Stimulated activated naive B cell treated with anti-CD40 and anti-IgM and Interleukin-4, amounts not matched to agents 10 μg/mL and 1 μg/mL and 100 μg/mL, for 72 hours (primary cell): ENCODE data around the gene BHLHE40.

Source experiments
- ATAC-seq, 2 donors: fragments of 150-1000 bp; cut with Tn5 transposase; replicated peaks; 2 replicates each; pipeline ENCODE4 v1.10.0; 2021; ENCODE audit warnings: moderate library complexity in 1 of 2
- DNase-seq: peaks from one replicate; pipeline ENCODE4 v3.0.0; 2021
- H3K27ac Mint-ChIP-seq: one replicate; pipeline ENCODE4 v1.8.0; 2022; ENCODE audit warnings: mild to moderate bottlenecking, mixed read lengths
- H3K27me3 Mint-ChIP-seq, 2 donors: one replicate each; pipeline ENCODE4 v1.8.0; 2022; ENCODE audit warnings: mixed read lengths in 2 of 2
- H3K36me3 Mint-ChIP-seq, 2 donors: one replicate each; pipeline ENCODE4 v1.8.0; 2022; ENCODE audit warnings: mixed read lengths in 2 of 2, mild to moderate bottlenecking in 1 of 2
- H3K4me1 Mint-ChIP-seq, 2 donors: one replicate each; pipeline ENCODE4 v1.8.0; 2022; ENCODE audit warnings: mixed read lengths in 2 of 2, mild to moderate bottlenecking in 1 of 2
- H3K4me3 Mint-ChIP-seq, 2 donors: one replicate each; pipeline ENCODE4 v1.8.0; 2022; ENCODE audit warnings: mild to moderate bottlenecking in 2 of 2, mixed read lengths in 2 of 2, moderate library complexity in 1 of 2
- H3K9me3 Mint-ChIP-seq, 2 donors: one replicate each; pipeline ENCODE4 v1.8.0; 2022; ENCODE audit warnings: mixed read lengths in 2 of 2, mild to moderate bottlenecking in 1 of 2

BHLHE40 gene

DNA sequence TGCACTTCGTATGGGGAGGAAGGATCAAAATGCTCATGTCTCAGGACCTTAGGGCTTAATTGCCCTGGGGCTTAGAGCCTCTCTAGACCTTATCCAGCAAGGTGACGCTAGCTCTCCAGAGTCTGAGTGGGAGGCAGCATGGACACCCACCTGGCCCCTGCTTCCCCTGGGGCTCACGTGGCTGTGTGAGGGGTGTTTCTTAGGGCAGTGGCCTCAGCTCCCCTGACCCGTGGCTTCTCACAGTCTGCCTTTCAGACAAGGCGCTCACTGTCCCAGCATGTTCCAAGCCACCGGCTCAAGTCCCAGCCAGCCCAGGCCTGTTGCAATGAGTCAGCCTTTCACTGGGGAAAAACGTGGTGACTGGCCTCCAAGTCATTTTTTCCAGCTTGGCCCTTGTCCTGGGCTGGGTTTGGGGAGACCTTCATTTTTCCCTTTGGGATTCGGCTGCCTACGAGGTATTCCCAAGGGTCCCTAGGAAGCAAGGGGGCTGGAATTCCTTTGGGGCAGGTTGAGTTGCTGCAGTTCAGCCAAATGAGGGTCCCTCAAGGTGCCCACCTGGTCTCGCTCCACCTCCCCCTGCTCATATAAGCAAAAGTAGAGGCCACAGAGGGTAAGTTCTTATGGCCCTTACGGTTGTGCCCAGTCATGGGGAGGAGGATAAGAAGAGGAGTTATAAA, 15.7 kb downstream of the BHLHE40 start:
- Mint-ChIP-seq H3K27me3 (no peaks in the 10 kb centered on the region), H3K9me3 (no peaks in the 10 kb centered on the region), H3K4me1 (peaks cover 33 to 44% of the 10 kb centered on the region in 2 donors), H3K36me3 (no peaks in the 10 kb centered on the region), H3K4me3 (no peak overlapping the region), H3K27ac (peak overlapping the region; percentile 93)
- DNase-seq (peak; percentile 62), ATAC-seq (peak; percentile 82 to 86)

GRCh38 chr3:4995500-4996053, 16.3 kb downstream of the BHLHE40 start:
- H3K4me3 Mint-ChIP-seq, result no peak overlapping the region
- ATAC-seq (peak in 1 of 2 donors; percentile 3), DNase-seq (no peak)
- no peaks in the 10 kb centered on the region for H3K27me3 Mint-ChIP-seq
- H3K9me3 Mint-ChIP-seq, result no peaks in the 10 kb centered on the region
- H3K27ac Mint-ChIP-seq, result peak overlapping the region; percentile 93
- peaks cover 34 to 45% of the 10 kb centered on the region in 2 donors for H3K4me1 Mint-ChIP-seq
- H3K36me3 Mint-ChIP-seq, result no peaks in the 10 kb centered on the region

DNA sequence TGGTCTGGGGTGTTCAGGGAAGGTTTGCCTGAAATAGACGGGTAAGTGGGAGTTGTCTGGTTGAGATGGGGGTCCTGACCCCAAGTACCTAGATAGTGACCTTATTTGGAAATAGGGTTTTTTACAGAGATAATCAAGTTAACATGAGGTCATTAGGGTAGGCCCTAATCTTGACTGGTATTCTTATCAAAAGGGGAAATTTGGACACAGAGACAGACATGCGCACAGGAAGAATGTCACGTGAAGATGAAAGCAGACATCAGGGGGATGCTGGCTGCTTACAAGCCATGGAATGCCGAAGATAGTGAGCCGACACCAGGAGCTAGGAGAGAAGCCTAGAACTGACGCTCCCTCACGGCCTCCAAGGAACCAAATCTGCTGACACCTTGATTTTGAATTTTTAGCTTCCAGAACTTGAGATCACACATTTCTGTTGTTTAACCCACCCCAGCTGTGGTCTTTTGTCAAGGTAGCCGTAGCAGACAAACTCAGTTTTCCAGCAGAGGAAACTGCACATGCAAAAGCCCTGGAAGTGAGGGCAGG, 17.1 kb downstream of the BHLHE40 start:
- peaks cover 38 to 51% of the 10 kb centered on the region in 2 donors for H3K4me1 Mint-ChIP-seq
- no peaks in the 10 kb centered on the region for H3K27me3 Mint-ChIP-seq
- H3K36me3 Mint-ChIP-seq, result no peaks in the 10 kb centered on the region
- DNase-seq (no peak), ATAC-seq (no peak)
- H3K9me3 Mint-ChIP-seq, result no peaks in the 10 kb centered on the region
- peak overlapping the region; percentile 68 for H3K27ac Mint-ChIP-seq
- no peak overlapping the region for H3K4me3 Mint-ChIP-seq

DNA sequence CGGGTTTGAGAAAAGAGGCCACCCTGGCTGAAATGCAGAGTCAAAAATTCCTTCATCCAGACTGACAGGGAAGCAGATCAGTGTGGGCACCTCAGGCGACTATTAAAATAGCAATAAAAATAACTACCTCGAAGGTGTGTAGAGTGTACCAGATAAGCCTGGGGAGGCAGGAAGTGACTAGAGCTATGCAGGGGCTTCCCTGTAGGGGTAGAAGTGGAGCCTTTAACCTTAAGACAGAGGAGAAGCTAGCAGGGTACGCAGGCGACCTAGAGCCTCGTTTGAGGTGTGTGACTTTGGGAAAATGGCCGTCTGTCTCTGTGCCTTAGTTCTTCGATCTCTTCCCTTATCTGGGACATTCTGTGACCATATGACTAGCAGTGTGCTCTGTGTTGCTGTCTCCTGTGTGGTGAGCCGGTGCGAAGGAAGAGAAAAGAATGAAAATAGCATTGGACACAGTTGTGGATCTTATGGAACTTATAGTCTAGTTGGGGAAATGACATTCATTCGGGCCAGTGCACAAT, 17.6 kb downstream of the BHLHE40 start:
- H3K27me3 Mint-ChIP-seq, result no peaks in the 10 kb centered on the region
- H3K4me3 Mint-ChIP-seq, result no peak overlapping the region
- peak; percentile 23 to 29 for ATAC-seq
- peaks cover 38 to 53% of the 10 kb centered on the region in 2 donors for H3K4me1 Mint-ChIP-seq
- no peaks in the 10 kb centered on the region for H3K9me3 Mint-ChIP-seq
- no peak for DNase-seq
- H3K36me3 Mint-ChIP-seq, result no peaks in the 10 kb centered on the region
- H3K27ac Mint-ChIP-seq, result peak overlapping the region; percentile 25

DNA sequence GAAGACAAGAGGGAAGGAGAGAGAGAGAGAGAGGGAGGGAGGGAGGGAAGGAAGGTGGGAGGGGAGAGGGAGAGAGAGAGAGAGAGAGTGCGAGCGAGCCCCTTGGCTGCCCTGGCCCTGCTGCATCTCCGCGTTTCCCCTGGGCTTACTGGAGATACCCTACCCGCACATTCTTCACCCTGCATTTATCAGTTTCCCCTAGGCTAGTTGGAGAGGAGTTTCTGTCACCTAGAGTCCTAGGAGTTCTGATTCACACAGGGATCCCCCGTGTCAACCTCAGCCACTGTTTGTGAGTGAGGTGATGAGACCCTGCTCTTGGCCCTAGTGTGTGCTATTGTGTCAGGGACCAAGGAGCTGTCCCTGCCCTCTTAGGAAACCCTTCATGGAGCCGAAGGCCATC, 18.7 kb downstream of the BHLHE40 start:
- DNase-seq (no peak), ATAC-seq (no peak)
- Mint-ChIP-seq H3K27ac (no peak overlapping the region), H3K36me3 (no peaks in the 10 kb centered on the region), H3K27me3 (no peaks in the 10 kb centered on the region), H3K4me3 (no peak overlapping the region), H3K9me3 (no peaks in the 10 kb centered on the region), H3K4me1 (peaks cover 42 to 61% of the 10 kb centered on the region in 2 donors)

DNA sequence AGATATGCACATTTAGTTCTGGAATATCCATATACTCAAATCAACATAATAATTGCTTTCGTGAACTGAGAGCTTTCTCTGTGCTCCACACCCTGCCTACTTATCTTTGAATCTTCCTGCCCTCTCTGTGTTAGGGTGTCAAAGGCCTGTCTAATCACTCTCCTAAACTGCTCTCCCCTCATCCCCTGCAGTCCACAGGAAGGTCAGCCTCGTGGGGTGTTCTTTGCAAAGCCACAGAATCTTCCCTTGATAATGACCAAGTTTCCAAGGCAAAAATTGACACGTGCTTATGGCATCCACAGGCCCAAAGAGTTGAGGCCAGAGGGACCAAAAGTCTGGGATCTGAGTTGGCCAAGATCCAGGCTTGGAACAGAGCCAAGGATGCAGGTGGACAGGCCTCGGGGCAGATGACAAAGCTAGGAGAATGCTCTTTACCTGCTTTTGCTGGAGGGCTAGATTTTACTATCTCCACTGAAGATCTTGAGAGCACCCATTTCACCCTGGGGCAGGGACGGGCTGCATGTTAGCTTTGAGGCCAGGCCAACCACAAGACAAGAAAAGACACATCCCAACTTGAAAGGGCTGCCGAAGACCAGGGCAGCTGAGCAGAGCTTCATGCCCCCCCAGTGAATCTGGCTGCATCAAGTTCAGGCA, 20.4 kb downstream of the BHLHE40 start:
- no peak overlapping the region for H3K27ac Mint-ChIP-seq
- H3K4me3 Mint-ChIP-seq, result no peak overlapping the region

DNA sequence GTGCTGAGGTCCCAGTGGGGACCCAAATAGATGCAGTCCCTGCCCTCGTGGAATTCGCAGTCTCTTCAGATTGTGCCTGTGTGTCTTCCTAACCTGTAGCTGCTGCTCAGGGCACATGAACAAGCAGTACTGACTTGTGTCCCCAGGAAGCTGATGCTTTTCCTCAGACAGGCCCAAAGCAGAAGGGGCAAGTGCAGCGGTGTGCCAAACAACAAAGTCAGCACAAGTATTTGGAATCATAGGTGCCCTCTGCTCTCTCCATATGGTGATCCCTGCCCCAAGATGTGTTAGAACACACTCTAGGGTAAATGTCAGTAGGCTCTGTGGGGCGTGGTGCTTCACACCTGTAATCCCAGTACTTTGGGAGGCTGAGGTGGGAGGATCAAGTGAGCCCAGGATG, 21.9 kb downstream of the BHLHE40 start:
- Mint-ChIP-seq H3K36me3 (no peaks in the 10 kb centered on the region), H3K27ac (no peak overlapping the region)

More for the DNA sequence above, 20.4 kb downstream of the BHLHE40 start:
- DNase-seq (no peak), ATAC-seq (no peak)
- Mint-ChIP-seq H3K9me3 (no peaks in the 10 kb centered on the region), H3K4me1 (peaks cover 40 to 54% of the 10 kb centered on the region in 2 donors), H3K36me3 (no peaks in the 10 kb centered on the region), H3K27me3 (no peaks in the 10 kb centered on the region)

DNA sequence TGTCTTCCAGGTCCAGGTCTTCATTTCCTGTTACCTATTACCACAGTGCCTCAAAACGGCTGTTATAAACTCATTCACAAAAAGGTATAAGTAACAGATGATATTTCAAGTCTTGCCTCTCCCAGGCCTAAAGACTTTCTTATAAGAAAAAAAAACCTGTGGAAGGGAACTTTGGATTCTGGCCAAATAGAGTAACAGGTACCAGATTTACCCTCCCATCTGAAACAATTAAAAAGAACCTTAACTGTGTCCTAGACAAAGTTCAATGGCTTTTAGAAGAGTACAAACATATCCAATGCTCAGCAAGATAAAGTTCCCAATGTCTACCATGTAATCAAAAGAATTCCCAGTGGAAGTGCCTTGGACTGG, 22.6 kb downstream of the BHLHE40 start:
- Mint-ChIP-seq H3K9me3 (no peaks in the 10 kb centered on the region), H3K36me3 (no peaks in the 10 kb centered on the region), H3K4me1 (peaks cover 34 to 54% of the 10 kb centered on the region in 2 donors), H3K27me3 (no peaks in the 10 kb centered on the region), H3K4me3 (no peak overlapping the region), H3K27ac (peak overlapping the region; percentile 20)
- no peak for DNase-seq
- no peak for ATAC-seq

More for the DNA sequence above, 21.9 kb downstream of the BHLHE40 start:
- no peaks in the 10 kb centered on the region for H3K9me3 Mint-ChIP-seq
- no peaks in the 10 kb centered on the region for H3K27me3 Mint-ChIP-seq
- no peak overlapping the region for H3K4me3 Mint-ChIP-seq
- DNase-seq (no peak), ATAC-seq (no peak)
- peaks cover 36 to 54% of the 10 kb centered on the region in 2 donors for H3K4me1 Mint-ChIP-seq

GRCh38 chr3:5002174-5002870, 23.1 kb downstream of the BHLHE40 start:
- ATAC-seq, result no peak
- no peaks in the 10 kb centered on the region for H3K9me3 Mint-ChIP-seq
- peaks cover 36 to 55% of the 10 kb centered on the region in 2 donors for H3K4me1 Mint-ChIP-seq

GRCh38 chr3:5002871-5003247, 23.6 kb downstream of the BHLHE40 start:
- no peaks in the 10 kb centered on the region for H3K27me3 Mint-ChIP-seq
- no peak overlapping the region for H3K27ac Mint-ChIP-seq
- no peaks in the 10 kb centered on the region for H3K36me3 Mint-ChIP-seq
- peaks cover 41 to 60% of the 10 kb centered on the region in 2 donors for H3K4me1 Mint-ChIP-seq
- DNase-seq (no peak), ATAC-seq (no peak)
- H3K9me3 Mint-ChIP-seq, result no peaks in the 10 kb centered on the region
- H3K4me3 Mint-ChIP-seq, result no peak overlapping the region

More at GRCh38 chr3:5002174-5002870, 23.1 kb downstream of the BHLHE40 start:
- Mint-ChIP-seq H3K4me3 (no peak overlapping the region), H3K27ac (peak overlapping the region; percentile 65), H3K36me3 (no peaks in the 10 kb centered on the region), H3K27me3 (no peaks in the 10 kb centered on the region)
- DNase-seq, result no peak

- no peaks in the 10 kb centered on the region for H3K9me3 Mint-ChIP-seq
- ATAC-seq, result no peak
- no peaks in the 10 kb centered on the region for H3K36me3 Mint-ChIP-seq
- no peak for DNase-seq
- H3K4me1 Mint-ChIP-seq, result peaks cover 50 to 71% of the 10 kb centered on the region in 2 donors
- H3K27ac Mint-ChIP-seq, result peak overlapping the region; percentile 85
- H3K4me3 Mint-ChIP-seq, result no peak overlapping the region
- H3K27me3 Mint-ChIP-seq, result no peaks in the 10 kb centered on the region
Measured at GRCh38 chr3:5004319-5005152, 25.3 kb downstream of the BHLHE40 start.

DNA sequence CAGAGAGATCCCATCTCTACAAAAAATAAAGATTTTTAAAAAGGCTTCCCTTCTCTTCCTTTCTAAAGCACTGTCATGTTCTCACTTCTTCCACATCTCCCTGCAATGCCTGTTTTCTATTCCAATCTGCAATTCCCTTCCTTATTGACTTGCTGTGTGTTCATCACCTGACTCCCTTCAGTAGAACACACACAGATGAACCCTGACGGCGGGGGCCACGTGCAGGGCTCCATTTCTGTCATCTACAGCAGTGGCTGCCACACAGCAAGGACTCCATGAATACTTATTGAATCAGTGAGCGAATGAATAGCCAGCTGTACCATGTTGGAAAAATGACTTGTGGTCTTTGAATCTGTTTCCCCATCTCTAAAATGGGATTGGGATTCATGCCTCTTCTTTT, 26.1 kb downstream of the BHLHE40 start:
- Mint-ChIP-seq H3K9me3 (no peaks in the 10 kb centered on the region), H3K36me3 (no peaks in the 10 kb centered on the region), H3K27ac (peak overlapping the region; percentile 83), H3K4me1 (peaks cover 46 to 66% of the 10 kb centered on the region in 2 donors), H3K27me3 (no peaks in the 10 kb centered on the region), H3K4me3 (no peak overlapping the region)
- no peak for ATAC-seq
- DNase-seq, result no peak

DNA sequence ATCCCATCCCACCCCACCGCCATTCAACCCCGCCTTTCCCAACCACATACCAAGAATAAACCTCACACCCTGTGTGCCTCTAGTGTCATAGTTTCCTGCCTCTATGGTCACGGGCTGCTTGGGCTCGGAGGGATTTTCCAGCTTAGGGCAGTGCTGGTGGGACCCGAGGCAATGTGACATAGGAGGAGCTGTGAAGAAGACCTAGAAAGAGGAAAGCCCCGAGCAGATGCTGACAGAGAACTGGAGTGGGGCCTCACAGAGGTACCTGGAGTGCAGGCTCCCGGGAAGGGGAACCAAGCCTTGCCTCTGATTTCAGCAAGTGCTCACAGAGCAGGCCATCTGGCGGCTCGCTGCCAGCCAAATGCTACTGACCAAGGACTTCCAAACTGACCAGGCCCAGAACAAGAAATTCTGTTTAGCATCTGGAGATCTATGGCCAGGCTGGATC, 27.5 kb downstream of the BHLHE40 start:
- DNase-seq (peak; percentile 95), ATAC-seq (peak; percentile 71 to 72)
- peak overlapping the region; percentile 12 to 63 for H3K4me3 Mint-ChIP-seq
- H3K27me3 Mint-ChIP-seq, result no peaks in the 10 kb centered on the region
- H3K27ac Mint-ChIP-seq, result peak overlapping the region; percentile 97
- H3K36me3 Mint-ChIP-seq, result no peaks in the 10 kb centered on the region
- H3K4me1 Mint-ChIP-seq, result peaks cover 50 to 65% of the 10 kb centered on the region in 2 donors
- no peaks in the 10 kb centered on the region for H3K9me3 Mint-ChIP-seq
